ENCODE data around the gene TSHZ2.

DNA sequence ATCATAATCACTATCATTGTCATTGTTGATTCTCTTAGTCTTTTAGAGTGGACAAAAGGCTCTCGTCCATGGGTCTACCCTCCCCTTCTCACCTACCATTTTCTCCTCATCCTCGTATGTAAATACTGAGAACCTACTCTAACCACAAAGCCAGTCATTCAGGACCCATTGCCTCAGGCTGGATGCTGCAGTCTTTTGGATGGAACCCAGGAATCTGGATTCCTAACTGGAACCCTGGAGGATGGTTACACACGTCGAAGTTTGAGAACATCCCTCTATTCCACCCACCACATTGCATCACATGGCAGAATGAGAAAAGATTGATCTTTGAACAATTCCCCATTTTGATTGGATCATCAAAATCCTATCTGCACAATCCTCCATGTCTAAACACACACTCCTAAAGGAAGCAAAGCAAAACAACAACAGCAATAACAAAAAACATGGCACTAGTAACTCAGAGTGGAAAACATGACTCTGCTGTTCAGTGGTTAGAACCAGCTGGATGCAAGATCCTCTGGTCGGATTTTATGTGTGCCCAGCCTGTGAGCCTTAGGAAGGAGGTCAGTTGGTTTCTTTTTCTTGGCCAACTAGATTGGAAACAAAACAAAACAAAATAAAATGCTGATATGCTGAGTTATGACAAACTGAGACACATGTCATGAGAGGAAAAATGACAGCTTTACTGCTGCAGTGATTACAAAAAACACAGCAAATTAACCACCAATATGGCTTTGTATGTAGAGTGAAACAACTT, 38.0 kb downstream of the TSHZ2 start:
- TF ChIP-seq RCOR1 (IDR thresholded peaks at IDR 0.05; ENCODE audit: borderline replicate concordance in 1 of 2, low read depth in 2 of 2, low read length in 2 of 2) (no peak), ETS1 (conservative IDR thresholded peaks at IDR 0.05; ENCODE audit: control insufficient read depth, low read depth, low read length) (no peak), SREBF1 (IDR thresholded peaks at IDR 0.05; ENCODE audit: borderline replicate concordance, low read depth, low read length) (no peak), MED1 (CRISPR knock-in tag; IDR thresholded peaks at IDR 0.05; ENCODE audit: borderline replicate concordance) (no peak), JUN (IDR thresholded peaks at IDR 0.05; ENCODE audit: borderline replicate concordance, low read depth, low read length) (no peak), JUN (CRISPR knock-in tag; IDR thresholded peaks at IDR 0.05; ENCODE audit: borderline replicate concordance) (no peak), POLR2G (IDR thresholded peaks at IDR 0.05; ENCODE audit: low read depth, low read length) (no peak), ESRRA (IDR thresholded peaks at IDR 0.05; ENCODE audit: borderline replicate concordance, low read depth) (no peak), MXI1 (IDR thresholded peaks at IDR 0.05; ENCODE audit: low read depth, low read length) (no peak), NRF1 (conservative IDR thresholded peaks at IDR 0.05 in 1 of 2, IDR thresholded peaks at IDR 0.05 in 1 of 2) (no peak)
- TF ChIP-seq, protein P1, sequence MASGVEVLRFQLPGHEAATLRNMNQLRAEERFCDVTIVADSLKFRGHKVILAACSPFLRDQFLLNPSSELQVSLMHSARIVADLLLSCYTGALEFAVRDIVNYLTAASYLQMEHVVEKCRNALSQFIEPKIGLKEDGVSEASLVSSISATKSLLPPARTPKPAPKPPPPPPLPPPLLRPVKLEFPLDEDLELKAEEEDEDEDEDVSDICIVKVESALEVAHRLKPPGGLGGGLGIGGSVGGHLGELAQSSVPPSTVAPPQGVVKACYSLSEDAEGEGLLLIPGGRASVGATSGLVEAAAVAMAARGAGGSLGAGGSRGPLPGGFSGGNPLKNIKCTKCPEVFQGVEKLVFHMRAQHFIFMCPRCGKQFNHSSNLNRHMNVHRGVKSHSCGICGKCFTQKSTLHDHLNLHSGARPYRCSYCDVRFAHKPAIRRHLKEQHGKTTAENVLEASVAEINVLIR (CRISPR knock-in tag; IDR thresholded peaks at IDR 0.05), result no peak
- TF ChIP-seq, protein P2, sequence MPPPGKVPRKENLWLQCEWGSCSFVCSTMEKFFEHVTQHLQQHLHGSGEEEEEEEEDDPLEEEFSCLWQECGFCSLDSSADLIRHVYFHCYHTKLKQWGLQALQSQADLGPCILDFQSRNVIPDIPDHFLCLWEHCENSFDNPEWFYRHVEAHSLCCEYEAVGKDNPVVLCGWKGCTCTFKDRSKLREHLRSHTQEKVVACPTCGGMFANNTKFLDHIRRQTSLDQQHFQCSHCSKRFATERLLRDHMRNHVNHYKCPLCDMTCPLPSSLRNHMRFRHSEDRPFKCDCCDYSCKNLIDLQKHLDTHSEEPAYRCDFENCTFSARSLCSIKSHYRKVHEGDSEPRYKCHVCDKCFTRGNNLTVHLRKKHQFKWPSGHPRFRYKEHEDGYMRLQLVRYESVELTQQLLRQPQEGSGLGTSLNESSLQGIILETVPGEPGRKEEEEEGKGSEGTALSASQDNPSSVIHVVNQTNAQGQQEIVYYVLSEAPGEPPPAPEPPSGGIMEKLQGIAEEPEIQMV (tag; conservative IDR thresholded peaks at IDR 0.05; ENCODE audit: low read depth), result no peak
- TF ChIP-seq, protein P3, sequence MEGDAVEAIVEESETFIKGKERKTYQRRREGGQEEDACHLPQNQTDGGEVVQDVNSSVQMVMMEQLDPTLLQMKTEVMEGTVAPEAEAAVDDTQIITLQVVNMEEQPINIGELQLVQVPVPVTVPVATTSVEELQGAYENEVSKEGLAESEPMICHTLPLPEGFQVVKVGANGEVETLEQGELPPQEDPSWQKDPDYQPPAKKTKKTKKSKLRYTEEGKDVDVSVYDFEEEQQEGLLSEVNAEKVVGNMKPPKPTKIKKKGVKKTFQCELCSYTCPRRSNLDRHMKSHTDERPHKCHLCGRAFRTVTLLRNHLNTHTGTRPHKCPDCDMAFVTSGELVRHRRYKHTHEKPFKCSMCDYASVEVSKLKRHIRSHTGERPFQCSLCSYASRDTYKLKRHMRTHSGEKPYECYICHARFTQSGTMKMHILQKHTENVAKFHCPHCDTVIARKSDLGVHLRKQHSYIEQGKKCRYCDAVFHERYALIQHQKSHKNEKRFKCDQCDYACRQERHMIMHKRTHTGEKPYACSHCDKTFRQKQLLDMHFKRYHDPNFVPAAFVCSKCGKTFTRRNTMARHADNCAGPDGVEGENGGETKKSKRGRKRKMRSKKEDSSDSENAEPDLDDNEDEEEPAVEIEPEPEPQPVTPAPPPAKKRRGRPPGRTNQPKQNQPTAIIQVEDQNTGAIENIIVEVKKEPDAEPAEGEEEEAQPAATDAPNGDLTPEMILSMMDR (IDR thresholded peaks at IDR 0.05 in 2 of 3, conservative IDR thresholded peaks at IDR 0.05 in 1 of 3; ENCODE audit: insufficient read depth in 2 of 3, low read depth in 1 of 3, low read length in 3 of 3), result no peak
